AG10803 (cell line): ENCODE measurements around the gene BCAS3.

Experiments
- DNase-seq: peaks from one replicate; pipeline ENCODE4 v3.0.0; 2010; ENCODE audit warnings: low read depth
- H3K4me3 ChIP-seq: 2 replicates; pipeline ENCODE4 v1.5.1; 2011; ENCODE audit warnings: mild to moderate bottlenecking, low read length, control low read depth
- CTCF ChIP-seq: conservative IDR thresholded peaks from 2 replicates; pipeline ENCODE4 v1.5.1; 2011; ENCODE audit warnings: mild to moderate bottlenecking, low read length, control low read depth, inconsistent platforms

BCAS3 gene

GRCh38 chr17:61249649-61250299 is 572.1 kb downstream of the BCAS3 start:
- DNase-seq = no peak
- TF ChIP-seq CTCF = no peak
- no peak overlapping the region for H3K4me3 ChIP-seq

GRCh38 chr17:61250335-61250890 is 572.8 kb downstream of the BCAS3 start:
- H3K4me3 ChIP-seq = no peak overlapping the region
- no peak for TF ChIP-seq CTCF
- peak; percentile 31 for DNase-seq

- no peak overlapping the region for H3K4me3 ChIP-seq
- peak; percentile 97 for DNase-seq
- TF ChIP-seq CTCF = no peak
Observed at GRCh38 chr17:61251939-61252865, 574.6 kb downstream of the BCAS3 start.

- H3K4me3 ChIP-seq = no peak overlapping the region
- no peak for DNase-seq
- TF ChIP-seq CTCF = no peak
Observed at GRCh38 chr17:61253362-61253761, 575.7 kb downstream of the BCAS3 start.

- no peak overlapping the region for H3K4me3 ChIP-seq
- DNase-seq = no peak
- no peak for TF ChIP-seq CTCF
Observed at GRCh38 chr17:61253937-61254574, 576.4 kb downstream of the BCAS3 start.

- TF ChIP-seq CTCF = no peak
Observed at GRCh38 chr17:61254904-61255303, 577.3 kb downstream of the BCAS3 start.

More at GRCh38 chr17:61254904-61255303, 577.3 kb downstream of the BCAS3 start:
- no peak overlapping the region for H3K4me3 ChIP-seq
- DNase-seq = no peak
